ENCODE measurements around the gene MDM1.

Gene MDM1

DNA sequence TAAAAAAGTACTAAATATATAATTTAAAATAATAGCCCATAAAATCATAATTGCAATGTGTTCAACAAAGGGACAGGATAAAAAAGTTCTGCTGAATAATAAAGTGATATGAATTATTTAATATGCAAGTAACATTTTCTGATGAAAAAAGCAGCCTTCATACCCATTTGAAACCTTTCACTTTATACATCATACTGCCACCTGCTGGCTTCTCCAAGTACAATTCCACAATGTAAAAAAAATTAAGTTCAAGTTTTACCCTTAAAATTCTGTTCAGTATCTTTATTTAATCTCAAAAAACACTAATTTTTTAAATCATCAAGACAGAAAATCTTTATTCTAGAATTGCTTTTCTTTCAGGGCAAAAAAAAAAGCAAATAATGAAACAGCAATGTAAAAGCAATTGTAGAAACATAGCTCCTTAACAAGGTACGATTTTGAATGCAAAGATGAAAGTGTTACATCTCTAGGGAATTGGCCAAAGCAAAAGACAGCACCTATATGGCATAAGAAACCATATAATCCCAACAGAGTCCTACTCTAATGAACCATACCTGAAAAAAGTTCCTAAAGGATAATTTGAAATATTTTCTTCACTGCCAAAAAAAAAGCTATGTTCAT lies 15.0 kb downstream of the MDM1 start:
- no peak for DNase-seq

DNA sequence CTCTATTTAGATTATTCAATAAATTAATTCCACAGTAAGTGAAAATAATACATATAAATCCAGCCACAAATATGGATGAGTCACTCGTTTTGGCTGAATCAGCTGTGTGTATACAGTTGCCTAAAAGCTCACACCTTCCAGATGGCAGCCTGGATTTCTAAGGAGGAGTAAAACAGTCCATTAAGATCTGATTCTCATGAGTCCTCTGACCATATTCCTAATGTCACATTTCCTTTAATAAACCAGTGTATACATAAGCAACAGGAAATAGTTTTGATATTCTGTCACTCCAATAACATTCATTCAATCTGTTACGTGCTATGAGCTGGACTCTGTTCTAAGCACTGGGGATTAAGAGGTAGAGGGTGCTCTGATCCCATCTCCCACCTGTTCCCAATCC lies 21.8 kb downstream of the MDM1 start:
- no peak for DNase-seq

- DNase-seq: no peak
Observed at GRCh38 chr12:68306564-68306963, 25.6 kb downstream of the MDM1 start.

DNA sequence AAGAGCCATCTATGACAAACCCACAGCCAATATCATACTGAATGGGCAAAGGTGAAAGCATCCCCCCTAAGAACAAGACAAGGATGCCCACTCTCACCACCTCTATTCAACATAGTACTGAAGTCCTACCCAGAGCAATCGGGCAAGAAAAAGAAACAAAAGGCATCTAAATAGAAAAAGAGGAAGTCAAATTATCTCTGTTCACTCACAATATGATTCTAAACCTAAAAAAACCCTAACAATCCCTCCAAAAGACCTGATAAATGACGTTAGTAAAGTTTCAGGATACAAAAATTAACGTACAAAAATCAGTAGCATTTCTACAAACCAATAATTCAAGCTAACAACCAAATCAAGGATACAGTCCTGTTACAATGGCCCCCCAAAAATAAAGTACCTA lies 26.9 kb downstream of the MDM1 start:
- no peak for DNase-seq

- no peak for DNase-seq
Observed at GRCh38 chr12:68304626-68305025, 27.5 kb downstream of the MDM1 start.

GRCh38 chr12:68303850-68304249 lies 28.3 kb downstream of the MDM1 start:
- DNase-seq: no peak

DNA sequence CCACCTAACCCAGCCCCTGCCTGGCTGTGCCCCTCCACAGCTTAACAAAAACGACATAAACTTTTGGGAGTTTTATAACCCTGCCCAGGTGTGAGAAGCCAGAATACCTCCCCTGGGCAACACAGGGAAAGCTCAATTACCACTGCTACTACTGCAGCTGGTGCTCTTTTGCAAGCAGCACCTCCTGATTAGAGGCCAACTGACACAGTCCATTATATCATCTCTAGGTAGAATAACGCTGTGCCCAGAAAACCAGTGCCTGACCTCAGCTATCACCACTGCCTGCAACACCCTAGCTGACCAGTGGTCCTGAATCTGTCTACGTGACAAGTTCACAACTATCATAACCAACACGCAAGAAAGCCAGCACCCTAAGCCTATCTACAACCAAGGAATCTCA lies 34.2 kb downstream of the MDM1 start:
- no peak for DNase-seq

DNA sequence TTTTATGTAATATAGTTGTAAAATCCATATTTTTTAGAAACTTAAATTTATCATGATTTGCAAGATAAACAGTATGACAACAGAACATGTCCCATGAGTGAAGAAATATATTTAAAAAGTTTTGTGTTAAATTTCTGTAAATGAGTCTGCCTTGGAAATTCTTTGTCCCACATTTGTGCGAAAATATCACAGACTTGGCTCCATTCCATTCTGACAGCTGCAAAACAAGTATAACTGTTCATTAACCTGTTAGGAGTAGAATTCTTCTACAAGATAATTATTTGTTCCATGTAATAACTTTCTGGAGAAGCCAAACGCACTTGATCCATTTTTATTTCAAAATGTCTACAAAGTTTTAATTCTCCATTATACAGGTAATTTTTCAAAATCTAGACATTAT lies 37.9 kb downstream of the MDM1 start:
- DNase-seq: no peak

- no peak for DNase-seq
Observed at GRCh38 chr12:68293347-68293746, 38.8 kb downstream of the MDM1 start.

DNA sequence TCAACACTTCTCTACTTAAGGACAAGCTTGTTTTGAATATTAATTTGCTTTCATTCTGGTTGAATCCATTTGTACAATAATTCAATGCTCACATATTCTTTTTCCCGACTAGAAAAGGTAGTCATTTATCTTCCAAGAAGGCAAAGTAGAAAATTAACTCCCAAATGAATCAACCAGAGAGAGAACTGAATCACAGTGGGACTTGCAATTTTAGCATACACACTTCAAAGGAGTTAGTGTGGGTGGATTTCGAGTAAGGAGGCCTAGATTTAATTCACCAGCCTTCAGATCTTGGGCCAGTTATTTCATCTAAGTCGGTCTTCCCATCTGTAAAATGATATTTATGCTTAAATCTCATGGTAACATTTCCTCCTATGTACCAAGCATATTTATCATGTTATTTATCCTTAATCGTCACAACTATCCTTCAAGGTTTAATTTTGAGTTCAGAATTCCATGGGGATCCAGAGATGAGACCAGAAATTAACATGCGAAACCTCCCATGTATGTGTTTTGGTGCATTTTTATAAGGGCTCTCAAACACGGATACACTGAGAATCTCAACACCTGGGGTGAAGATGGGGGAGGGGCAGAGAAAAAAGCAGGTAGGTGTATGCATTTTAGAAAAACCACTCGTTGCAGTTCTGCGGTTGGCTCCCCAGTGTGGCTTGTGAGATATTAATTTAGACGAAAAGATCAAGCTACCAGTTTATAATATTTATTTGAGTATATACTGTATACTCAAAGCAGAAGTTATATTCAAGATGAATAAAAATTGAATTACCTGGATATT lies 39.8 kb downstream of the MDM1 start:
- no peak for DNase-seq

DNA sequence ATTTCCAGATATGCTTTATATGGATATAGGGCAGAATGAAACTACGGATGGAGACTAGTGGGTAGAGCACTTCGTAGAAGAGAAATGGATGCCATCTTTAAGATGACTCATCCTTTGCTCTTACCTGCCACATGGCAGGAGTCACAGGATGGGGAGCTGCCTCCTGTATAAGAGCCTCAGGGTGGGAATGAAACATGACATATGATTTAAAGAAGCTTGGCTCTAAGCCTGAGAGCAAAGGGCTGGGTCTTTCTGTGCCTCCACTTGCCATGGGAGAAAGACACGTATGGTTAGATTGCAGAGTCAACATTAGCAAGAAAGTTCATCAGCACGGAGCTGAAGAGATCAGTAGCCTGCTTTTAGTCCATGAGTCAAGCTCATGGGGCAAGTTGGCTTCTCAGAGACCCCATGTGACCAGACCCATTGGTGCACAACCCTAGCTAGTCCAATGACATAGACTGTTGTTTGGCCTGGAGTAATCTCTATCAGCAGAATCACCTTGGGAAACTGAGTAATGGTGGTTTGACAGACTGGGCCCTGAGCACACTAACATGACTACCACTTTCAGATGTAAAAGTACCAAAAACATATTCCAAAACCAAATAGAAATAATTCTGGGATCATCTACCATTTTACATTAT lies 40.6 kb downstream of the MDM1 start:
- no peak for DNase-seq

DNA sequence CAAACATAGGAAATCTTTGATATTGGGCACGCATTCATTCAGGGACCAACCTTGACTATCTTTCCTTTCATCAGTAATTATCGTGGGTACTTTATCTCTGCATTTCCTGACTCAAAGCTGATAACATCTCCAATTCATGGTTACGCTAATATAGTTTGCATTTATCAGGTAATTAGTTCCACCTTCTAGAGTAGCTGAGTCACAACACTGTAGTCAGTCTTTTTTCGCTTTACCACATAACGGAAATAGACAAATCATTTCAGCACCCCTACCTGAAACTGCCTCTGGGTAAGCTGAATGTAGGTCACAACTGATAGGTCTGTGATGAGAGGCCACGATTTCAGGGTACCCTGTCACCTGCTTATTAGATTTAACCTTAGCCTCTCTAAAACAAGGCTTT lies 42.0 kb downstream of the MDM1 start:
- DNase-seq: no peak

DNA sequence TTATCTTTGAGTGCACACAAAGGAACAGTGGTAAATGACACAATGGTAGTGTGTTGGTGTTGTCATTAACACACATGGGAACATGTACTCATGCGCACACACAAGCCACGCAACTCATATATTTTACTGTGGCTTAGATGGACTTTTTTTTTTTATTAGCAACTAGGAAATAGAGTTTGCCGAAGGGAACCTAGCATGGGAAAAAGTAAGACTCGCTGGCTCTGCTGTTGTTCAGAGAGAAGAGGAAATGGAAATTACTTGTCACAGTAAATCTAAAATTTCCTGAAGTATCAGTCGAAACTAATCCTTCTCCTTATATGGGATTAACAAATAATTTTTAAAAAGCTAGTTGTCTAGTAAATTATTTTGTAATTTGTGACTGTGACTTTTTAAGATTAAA lies 45.1 kb downstream of the MDM1 start:
- no peak for DNase-seq

- DNase-seq: no peak
Observed at GRCh38 chr12:68286396-68286795, 45.8 kb downstream of the MDM1 start.

GRCh38 chr12:68285541-68285940 lies 46.6 kb downstream of the MDM1 start:
- DNase-seq: no peak

DNA sequence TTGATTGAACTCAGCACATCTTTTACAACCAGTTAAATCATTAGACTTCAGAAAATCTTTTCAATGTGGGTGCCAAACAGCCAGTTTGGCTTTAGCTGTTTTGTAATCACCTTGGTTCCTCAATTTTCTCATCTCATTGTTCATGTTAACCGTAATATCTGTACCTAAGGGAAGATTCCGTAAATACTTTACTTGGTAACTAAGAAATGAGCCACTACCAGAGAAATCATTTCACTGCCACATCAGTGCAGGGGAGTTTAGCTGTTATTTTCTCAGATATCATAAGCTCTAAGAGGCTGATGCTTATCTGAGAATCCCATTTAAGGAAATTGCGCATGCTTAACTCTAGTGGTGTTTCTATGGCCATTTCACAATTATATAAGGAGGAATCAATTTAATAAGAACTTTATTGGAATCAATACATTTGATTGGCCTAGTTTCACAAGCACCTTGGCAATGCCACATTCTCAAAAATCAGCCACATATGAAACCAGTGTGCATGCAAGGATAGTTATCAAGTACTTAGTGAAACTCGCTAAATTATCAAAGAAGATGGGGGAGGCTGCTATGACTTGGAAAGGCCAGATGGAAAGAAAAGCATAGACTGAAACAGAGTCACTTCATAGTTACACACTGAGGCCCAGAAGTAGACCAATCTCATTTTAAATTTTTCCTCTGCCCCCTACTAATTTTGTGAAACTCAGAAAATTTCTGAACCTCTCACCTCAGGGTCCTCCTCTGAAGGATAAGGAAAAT lies 50.7 kb downstream of the MDM1 start:
- no peak for DNase-seq

DNA sequence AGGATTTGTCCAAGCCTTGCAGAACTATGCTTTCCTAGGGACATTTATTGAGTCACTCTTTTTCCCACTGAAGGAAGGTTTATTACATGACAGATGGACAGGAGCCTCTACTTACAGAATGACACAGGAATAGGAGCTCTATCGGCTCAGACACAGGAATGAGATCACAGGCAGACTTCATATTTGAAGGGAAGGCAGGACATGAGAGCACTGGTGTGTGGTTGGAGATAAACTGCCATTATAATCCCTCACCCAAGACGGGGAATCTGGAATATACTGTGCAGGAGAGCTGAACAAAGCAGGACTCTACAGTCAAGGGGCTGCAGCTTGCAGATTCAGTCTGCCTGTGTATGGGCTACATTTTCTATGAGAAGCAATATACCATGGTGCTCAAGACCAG lies 51.9 kb downstream of the MDM1 start:
- DNase-seq: no peak

DNA sequence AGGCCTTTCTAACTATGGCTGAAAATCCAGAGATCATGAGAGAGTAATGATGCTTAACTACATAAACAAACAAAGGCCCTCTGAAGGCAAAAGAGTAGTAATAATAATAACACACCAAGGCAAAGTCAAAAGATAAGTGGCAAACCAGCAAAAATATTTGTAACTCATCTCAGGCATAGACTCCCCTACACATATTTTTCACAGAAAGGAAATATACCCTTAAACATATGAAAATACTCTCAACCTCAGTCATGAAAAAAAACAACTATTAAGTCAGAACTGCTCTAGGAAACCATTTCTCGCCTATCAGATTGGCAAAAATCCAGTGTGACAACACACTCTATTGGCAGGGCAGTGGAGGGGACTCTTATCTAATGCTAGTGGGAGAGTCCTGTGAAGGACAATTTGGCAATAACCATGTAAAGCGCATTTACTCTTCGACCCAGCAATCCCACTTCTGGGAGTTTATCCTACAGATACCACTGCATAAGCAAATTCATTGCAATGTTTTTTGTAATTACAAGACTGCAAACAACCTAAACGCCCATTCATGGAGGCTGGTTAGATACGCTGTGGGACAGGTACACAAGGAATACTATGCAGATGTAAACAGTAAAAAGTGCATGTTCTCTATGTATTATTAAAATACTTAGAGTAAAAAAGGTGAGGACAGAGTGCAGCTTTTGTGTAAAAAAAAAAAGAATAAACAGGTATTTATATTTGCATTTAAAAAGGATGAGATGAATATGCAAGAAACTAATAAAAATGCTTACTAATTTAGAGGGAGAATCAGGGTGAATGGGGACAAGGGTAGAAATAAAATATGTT lies 52.7 kb downstream of the MDM1 start:
- DNase-seq: no peak

GRCh38 chr12:68276402-68276930 lies 55.7 kb downstream of the MDM1 start:
- DNase-seq: no peak

DNA sequence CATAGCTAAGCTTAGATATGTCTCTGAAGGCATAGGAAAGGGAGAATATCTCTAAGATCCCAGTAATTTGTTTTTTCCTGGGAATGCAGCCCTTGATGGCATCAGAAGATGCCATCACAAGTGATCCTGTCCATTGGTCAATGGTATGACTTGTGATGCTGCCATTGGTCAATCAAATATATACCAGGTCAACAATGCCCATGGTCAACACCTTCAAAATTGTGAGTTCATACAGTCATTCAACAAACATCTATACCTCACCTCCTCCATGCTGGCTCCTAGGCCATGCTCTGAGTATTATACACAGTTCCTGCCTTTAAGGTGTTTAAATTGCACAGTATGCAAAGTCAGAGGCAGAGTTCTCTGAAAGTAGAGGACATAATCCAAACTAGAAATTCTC lies 59.4 kb downstream of the MDM1 start:
- DNase-seq: no peak

GRCh38 chr12:68271346-68271745 lies 60.8 kb downstream of the MDM1 start:
- no peak for DNase-seq

DNA sequence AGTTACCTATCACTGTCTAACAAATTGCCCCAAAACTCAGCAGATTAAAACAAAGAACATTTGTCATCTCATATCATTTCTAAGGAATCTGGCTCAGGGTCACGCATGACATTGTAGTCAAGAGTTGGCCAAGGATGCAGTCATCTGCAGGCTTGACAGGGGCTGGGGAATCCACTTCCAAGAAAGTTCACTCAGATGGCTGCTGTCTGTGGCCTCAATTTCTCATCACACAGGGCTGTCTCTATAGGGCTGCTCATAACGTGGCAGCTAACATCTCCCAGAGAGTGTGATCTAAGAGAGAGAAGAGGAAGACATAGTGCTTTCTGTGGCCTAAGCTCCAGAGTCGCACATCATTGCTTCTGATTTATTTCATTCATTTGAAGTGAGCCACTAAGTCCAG lies 61.8 kb downstream of the MDM1 start:
- no peak for DNase-seq
